HG03354 (cell line): ENCODE measurements around the gene PTPRJ.

Experiments used
- ATAC-seq: cut with Tn5 transposase; IDR thresholded peaks from one replicate; pipeline ENCODE4 v1.9.1; 2021; ENCODE audit warnings: mild to moderate bottlenecking; ENCODE audit not compliant: unreplicated experiment, poor library complexity, severe bottlenecking

PTPRJ gene

DNA sequence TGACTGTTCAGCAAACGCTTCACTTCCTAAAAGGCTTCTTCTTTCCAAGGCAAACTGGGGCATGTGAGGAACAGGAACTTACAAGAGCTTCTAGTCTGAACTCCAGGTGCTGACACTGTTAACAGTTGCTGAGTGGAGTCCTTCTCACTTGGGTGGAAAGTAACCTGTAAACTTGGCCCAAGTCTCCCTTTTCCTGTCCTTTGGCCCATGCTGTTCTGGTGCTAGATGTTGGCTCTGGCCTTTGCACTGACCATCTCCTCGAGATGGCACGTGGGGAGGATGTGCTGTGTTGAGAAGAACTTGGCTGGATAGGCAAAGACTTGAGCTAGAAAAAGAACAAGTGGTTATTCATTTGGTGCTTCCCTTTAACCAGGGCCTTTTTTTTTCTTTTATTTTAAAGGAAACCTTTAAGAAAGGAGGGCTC, 53.6 kb downstream of the PTPRJ start:
- no peak for ATAC-seq

DNA sequence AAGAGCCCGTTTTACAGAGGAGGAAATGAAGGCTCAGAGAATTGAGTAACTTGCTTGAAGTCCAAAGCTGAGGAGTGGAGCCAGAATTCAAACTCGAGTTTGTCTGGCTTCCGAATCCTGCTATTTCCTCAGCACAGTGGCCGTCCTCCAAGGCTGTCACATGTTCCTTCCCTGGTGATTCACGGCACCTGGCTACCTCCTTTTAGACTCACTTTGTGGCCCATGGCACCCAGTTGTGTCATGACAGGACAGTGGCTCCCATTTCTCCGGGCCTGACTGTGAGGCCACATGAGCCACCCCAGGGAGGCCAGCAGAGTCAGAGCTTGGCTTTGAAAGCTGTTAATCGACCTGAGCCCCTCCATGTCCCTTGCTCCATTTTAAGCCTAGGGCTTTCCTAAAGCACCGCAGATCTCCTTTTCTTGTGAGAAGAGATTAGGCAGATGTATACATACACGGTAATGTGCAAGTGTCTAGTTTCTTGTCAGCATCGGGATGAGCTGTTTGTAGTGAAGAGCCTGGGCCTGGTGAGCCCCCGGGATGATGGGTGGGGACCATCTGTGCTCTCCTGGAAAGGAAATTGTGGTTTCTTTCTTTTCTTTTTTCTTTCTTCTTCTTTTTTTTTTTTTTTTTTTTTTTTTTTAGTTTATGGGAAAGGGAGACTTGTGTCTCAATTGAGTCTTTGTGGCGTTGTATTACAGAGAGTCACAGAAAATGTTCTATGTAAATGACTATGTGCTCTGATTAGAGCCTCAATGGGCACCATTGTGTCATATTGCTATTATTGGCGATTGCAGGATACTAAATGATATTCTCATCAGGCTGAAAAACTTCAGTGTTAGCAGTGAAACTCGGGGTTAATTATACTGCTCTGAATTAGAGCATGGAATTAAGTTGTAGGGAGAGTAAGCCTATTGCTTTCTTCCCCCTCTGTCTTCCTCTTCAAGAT, 54.8 kb downstream of the PTPRJ start:
- no peak for ATAC-seq

DNA sequence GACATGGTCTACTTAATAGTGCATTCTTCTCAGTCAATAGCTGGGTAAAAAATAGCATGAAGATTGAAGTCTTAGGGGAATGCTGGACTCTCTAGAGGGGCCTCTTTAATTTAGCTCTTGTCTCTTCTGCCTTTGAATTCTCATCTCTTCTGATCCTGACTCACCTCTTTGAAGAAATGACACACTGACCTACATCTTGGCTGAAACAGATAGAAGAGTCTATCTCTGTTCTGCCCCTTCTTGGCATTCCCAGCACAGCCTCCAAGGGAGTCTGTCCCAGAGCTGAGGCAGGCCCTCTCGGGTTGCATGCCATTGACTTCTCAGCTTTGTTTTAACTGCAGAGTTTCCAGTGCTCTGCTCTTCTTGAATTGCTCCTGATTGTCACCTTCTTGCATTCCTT, 55.7 kb downstream of the PTPRJ start:
- no peak for ATAC-seq

DNA sequence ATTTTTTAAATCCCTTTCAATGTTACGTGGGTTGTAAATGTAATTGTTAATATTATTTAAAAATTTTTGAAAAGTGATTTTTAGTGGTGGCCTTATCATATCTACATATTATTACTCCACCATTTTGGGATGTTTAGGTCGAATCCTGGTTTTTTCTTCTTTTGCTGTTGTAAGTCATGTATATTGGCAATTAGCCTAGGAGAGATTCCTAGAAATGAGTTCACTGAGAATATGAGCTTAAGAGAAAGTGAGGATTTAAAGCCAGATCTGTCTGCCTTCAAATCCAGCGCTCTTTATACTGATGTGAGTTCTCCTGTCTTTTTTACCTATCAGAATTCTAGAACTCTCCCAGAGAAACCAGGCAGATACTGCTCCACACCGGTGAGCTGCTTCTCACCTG, 56.1 kb downstream of the PTPRJ start:
- ATAC-seq: no peak

DNA sequence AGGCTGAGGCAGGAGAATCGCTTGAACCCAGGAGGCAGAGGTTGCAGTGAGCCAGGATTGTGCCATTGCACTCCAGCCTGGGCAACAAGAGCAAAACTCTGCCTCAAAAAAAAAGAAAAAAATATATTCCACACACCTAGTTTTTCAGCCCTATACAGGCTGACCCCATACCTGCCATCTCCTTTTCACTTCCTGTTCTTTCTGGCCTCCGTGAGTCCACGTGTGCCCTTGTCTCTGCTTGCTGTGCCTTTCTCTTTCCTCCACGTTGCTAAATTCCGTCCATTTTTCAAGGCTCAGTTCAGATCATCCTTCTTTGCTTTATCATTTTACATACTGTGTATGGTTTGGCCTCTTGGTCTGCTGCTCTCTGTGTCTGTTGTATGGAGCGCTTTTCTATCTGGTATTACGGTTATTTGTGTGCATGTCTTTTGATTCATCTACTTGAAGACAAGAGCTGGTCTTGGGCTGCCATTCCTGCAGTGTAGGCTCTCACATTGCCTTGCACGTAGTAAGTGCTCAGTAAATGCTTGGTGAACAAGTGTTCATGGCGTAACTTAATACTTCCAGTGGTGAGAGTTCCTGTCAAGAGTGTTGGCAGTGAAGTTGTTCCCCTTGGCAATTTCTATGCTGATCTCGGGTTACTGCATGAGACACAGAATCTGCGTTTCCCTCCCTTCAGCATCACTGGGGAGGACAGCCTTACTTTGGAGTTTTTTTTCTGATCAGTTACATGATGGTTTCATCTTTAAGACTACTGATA, 57.5 kb downstream of the PTPRJ start:
- ATAC-seq: no peak

DNA sequence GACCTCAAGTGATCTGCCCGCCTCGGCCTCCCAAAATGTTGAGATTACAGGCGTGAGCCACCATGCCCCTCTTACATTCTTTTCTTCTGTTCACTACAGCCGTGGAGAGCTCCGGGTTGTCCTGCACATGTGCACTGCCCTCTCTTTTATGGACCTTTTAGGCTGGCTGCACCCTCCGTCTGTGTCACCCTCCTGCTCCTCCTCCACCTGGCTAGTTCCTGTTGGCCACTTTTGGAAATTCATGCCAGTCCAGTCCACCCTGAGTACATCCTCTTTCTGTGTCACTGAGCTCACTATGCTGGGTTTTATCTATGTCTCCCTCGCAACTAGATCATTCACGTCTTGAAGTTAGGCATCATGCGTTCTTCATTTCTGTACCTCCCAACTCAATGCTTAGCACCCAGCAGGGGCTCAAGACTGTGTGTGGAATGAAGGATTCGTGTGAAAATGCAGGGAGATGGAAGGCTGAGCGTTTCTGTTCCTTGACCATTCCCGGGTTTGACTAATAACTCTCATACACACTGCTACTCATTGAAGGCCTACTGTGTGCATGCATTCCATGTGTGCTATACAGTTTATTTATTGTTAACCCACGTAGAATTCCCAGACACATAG, 60.6 kb downstream of the PTPRJ start:
- ATAC-seq: no peak

DNA sequence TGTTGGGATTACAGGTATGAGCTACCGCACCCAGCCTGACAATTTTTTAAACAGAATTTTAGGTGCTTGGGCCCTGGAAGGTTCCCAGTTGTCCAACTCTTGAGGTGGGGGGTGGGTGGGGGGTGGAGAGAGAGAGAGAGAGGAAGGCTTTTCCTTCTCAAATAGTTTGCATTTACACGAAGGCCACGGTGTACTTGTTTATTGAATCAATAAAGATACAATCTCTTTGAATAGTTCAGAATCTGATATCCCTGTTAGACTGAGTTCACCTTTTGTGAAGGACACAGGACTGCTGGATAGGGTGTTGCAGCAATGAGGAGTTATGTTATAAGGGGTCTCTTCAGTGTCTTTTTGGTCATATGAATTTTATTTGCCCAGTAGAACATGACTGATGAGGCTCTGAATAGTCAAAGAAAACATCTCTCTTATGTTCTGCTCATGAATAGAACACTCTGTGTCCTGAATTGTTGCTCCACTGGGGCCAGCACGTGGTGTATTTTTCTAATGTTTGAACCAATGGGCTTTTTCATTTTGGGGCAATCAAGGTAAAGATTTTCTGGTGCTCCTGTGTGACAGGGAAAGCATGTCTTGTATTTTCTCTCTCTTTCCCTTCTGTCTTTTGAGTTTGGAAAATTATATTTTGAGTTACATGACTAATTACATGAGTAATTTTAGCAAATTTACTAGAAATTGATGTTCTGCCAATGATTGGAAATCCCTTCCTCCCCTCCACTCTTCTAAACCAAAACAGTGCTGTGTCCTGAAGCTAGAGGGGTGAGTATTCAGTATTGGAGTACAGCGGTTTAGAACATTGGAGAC, 61.7 kb downstream of the PTPRJ start:
- no peak for ATAC-seq

DNA sequence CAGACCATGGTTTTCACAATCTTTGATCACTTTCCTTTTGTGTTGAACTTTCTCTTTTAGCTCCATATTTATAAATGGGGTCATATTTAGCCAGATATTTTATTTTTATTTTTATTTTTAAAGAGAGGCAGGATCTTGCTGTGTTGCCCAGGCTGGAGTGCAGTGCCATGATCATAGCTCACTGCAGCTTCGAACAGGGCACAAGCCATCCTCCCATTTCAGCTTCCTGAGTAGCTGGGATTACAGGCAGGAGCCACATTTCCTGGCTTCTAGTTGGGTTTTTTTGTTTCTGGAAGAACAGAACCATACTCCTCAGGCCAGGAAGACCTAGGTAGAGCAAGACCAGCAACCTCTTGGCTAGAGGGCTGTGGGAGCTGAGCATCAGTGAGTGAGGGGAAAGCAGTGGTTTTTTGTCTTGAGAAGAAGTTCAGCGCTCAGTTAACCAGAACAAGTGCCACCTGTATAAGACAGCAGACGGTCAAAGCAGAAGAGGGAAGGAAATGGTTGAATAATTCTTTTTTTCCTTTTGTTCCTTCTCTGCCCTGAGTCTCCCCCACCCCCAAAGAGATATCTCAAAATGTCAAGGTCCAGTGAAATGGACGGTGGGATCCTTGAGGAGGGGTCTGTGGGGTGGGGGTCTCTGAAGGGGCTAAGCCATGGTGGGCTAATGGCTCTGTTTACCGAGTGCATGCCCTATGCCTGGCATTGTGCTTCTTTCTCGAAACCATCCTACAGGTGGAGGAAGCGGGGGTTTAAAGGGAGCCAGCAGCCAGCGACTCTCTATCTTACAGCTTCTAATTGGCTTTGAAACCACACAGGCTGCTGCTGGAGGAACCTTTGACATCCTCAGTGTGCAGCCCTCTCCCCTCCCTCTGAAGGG, 63.0 kb downstream of the PTPRJ start:
- ATAC-seq: no peak

DNA sequence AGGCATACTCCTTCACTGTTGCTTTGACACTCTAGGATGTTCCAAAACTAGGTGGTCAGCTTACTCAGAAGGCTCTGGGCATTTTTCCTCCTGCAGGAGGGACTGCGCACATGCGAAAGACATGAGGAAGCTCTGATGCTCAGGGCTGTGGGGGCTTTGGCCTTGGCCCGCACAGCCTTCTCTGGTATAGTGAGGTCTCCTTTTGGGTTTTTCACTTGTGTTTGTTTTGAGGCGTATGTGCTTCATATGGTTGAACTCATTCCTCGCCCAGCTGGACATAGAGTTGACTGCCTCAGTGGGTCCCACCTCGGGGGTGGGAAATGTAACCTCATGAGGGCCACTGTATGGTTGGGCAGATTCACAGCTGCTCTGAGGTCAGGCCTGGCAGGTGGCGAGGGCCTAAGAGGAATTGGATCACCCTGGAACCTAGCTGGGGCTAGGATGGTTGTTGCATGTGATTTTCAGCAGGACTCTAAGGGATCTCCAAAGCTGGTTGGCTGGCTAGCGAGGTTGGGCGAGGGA, 63.7 kb downstream of the PTPRJ start:
- ATAC-seq: no peak

DNA sequence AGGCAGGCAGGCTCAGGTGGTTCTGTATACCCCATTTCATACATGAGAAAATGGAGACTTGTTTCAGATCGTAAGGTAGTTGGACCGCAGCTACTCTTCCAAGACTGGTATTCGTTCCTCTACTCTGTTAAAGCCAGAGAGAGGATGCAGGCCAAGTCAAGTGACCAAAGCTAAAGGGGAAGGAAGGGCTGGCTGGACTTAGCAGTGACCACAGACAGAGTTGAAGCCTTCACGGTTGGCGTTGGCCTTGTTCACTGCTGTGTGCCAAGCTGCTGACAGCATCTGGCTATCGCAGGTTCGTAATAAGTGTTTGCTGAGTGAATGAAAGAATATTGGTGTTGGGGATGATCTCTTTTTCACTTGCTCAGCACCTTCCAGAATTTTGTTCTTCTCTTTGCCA, 64.2 kb downstream of the PTPRJ start:
- ATAC-seq: no peak

DNA sequence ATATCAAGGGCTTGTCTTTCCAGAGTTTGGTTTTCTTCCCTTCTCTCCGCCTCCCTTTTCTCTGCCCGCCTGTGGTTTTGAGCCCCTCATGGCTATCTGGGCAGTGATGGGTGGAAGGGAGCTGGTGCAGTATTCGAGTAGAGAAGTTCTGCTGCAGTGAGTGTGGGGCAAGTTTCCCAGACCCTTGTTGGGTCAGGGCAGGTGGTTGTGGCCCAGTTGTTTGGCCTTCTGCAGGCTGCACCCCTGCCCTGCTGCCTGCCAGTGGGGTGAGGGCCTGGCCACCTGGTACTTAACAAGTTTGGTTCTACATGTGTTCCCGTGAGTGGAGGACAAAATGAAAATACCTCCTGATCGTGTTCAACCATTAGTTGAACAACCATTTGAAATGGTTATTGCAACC, 65.2 kb downstream of the PTPRJ start:
- ATAC-seq: no peak

DNA sequence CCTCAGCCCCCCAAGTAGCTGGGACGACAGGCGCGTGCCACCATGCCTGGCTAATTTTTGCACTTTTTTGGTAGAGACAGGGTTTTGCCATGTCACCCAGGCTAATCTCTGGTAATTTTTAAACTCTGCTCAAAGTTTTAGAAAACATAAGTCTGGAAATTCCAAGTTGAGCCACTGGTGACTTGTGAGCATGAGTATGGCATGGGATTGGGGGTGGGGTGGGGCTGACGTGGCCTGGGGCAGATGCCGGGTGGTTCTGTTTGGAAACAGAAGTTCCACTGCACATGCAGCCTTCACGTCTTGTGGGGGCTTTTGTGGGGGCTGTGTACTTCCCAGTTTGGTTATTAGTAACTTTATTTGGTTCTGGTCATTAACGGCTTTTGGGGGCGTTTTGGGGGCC, 67.3 kb downstream of the PTPRJ start:
- no peak for ATAC-seq

DNA sequence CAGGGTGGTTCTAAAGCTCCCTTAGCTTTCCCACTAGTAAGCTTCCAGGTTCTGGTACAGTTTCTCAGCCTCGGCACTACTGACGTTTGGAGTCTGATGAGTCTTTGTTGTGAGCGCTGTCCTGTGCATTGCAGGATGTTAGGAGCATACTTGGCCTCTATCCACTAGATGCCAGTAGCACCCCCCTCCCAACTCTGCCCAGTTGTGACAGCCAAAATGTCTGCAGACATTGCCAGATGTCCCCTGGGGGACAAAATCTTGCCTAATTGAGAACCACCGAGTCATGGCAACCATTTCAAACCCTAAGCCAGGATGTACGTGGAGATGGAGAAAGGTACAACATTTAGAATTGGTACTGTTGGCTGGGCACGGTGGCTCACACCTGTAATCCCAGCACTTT, 68.7 kb downstream of the PTPRJ start:
- ATAC-seq: no peak

DNA sequence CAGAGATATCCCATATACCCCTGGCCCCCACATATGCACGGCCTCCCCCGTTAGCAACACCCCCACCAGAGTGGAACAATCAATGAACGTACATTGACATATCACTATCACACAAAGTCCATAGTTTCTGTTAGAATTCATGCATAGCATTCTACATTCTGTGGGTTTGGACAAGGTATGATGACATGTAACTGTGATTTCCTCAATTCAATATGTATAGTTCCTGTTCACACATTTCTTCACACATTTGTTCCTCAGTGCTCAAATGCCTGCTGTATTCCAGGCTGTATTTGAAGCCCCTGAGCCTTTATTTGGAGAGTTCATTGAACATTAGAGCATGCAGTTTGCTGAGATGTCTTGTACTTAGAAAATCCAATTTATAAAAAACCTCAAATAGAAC, 69.9 kb downstream of the PTPRJ start:
- no peak for ATAC-seq

DNA sequence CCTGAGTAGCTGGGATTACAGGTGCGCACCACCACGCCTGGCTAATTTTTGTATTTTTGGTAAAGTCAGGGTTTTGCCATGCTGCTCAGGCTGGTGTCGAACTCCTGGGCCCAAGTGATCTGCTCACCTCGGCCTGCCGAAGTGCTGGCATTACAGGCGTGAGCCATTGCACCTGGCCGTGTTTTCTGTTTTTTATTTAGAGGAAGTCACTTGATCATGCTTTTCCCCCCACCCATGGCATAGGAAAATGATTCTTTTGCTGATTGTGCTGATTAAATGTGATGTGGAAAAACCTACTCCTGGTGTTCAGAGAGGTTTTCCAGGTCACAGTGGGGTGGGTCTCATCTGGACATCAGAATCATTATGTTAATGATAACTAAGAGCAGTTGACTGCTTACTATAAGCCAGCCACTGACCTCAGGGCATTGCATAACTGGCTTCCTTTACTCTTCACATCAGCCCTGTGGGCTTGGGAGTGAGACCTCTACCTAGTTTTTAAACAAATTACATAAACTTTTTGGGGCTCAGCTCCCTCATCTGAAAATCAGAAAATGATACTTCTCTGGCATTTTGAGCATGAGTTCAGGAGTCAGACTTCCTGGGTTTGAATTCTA, 71.0 kb downstream of the PTPRJ start:
- ATAC-seq: no peak

DNA sequence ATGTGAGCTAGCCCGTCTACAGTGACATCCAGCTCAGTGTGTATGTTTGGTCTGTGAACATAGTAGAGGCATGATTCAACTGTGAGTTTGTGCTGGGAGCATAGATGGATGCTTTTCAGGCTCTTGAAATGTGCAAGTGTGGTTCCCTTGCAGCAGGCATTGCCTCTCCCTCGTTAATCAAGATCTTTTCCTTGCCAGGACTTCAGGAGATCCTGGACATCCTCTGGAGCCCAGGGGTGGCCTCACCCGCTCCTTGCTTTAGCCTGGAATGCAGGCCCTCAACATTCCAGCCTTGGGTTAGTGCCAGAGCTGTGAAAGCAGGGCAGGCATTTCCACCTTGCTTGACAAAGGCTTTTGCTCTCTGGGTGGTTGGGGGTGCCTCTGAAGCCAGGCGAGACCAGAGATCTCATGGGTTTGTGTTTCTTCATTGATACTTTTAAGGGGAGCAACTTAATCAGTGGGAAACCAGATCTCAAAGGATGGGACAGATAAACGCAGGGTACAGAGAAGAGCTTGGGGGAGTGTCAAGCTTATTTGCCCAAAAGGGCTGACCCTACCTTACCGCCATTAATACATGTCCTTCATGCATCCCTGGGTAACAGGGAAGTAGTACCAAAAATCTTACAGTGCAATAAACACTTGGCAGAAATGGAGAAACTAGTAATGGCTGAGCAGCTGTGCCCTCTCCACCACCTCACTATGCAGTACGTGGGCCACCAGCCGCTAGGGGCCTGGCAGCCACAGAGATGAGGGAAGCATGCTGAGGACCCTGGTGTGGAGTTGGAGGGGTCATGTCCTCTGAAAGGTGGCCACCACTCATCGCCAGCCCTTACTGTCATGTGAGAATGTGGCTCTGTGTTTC, 72.1 kb downstream of the PTPRJ start:
- ATAC-seq: no peak

DNA sequence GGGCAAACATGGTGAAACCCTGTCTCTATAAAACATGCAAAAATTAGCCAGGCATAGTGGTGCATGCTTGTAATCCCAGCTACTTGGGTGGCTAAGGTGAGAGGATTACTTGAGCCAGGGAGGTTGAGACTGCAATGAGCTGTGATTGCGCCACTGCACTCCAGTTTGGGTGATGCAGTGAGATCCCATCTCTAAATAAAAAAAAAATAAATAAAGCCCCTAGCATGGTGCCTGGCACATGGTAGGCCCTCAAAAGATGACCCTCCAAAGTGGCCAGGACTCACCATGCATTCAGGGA, 74.6 kb downstream of the PTPRJ start:
- ATAC-seq: no peak
